Measurements from ENCODE around the gene SUOX. TPM values are rescaled to one million over a fixed set of nuclear protein-coding genes. Genes with fewer than 3 reads are reported as not detected.

SUOX gene
- total and polyA plus RNA-seq, 2 donors = 9.4 to 11.6 TPM

DNA sequence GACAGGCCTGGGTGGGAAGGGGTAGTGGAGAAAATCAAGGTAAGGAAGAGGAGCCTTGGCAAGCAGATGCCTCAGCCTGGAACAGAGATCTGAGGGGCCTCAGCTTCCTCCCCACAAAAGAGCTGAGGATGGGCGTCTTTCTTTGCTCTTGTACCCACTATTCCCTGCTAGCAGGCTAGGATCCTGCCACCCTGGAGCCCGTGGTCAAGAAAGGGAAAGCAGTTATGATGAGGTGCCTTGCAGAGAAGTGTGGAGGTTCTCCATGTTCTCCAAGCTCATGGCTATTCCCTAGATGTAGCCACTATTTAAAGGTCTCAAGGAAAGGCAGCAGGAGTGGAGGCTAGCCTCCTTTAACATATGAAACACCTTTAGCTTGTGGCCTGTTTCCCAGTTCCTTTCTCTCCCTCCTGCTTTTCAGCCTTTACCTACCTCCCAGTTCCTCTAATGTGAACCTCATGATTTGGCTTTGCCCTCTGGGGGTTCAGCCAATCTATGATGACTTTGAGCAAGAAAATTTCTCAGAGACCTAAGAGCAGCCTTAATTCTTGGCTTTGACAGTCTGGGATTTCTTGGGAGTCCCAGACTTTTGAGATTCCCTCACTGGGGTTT is 24.9 kb downstream of the SUOX start:
- 5% methylated on average over 2 of the region's 2 CpGs for WGBS
- peak in 1 of 9 donors; percentile 40 for DNase-seq (ENCODE audit: low read depth in 6 of 9, low spot score in 9 of 9)
- Histone ChIP-seq H3K27ac (ENCODE audit: low read depth in 1 of 2, low read length in 1 of 2) (peak overlapping the region in 1 of 2 donors; percentile 7), H3K4me3 (ENCODE audit: low read length in 2 of 2) (peak overlapping the region; percentile 28 to 46), H3K4me1 (ENCODE audit: control insufficient read depth in 2 of 2, insufficient read depth in 2 of 2, low read length in 2 of 2) (peaks cover 16 to 25% of the 10 kb centered on the region in 2 donors), H3K36me3 (ENCODE audit: control insufficient read depth in 2 of 2, insufficient read depth in 2 of 2, low read length in 1 of 2) (peaks cover 4 to 19% of the 10 kb centered on the region in 2 donors), H3K9me3 (ENCODE audit: control insufficient read depth in 2 of 2, insufficient read depth in 1 of 2, low read length in 1 of 2) (no peaks in the 10 kb centered on the region), H3K27me3 (ENCODE audit: control insufficient read depth in 2 of 2, insufficient read depth in 1 of 2, low read length in 1 of 2) (no peaks in the 10 kb centered on the region)

DNA sequence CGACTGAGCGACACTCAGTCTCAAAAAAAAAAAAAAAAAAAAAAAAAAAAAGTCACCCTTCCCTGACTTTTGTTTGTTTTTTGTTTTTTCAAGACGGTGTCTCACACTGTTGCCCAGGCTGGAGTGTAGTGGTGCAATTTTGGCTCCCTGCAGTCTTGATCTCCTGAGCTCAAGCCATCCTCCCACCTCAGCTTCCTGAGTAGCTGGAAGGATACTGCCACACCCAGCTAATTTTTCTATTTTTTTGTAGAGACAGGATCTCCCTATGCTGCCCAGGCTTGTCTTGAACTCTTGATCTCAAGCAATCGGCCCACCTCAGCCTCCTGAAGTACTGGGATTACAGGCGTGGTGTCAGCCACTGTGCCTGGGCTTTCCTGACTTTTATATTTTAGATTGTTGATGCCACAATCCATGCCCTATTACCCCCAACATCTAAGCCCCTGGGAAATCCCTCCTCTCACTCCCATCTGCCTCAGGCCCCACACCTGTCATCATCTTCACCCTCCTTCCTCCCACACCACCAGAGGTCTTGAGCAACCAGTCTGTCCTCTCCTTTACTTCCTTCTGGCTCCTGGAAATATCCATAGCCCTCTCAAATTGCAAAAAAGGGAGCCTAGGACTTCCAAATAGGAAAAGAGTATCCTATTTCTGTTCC is 31.6 kb downstream of the SUOX start:
- Histone ChIP-seq H3K4me1 (ENCODE audit: control insufficient read depth in 2 of 2, insufficient read depth in 2 of 2, low read length in 2 of 2) (peaks cover 0 to 4% of the 10 kb centered on the region in 2 donors), H3K4me3 (ENCODE audit: low read length in 2 of 2) (no peak overlapping the region), H3K27me3 (ENCODE audit: control insufficient read depth in 2 of 2, insufficient read depth in 1 of 2, low read length in 1 of 2) (no peaks in the 10 kb centered on the region), H3K27ac (ENCODE audit: low read depth in 1 of 2, low read length in 1 of 2) (peak overlapping the region in 1 of 2 donors; percentile 52), H3K36me3 (ENCODE audit: control insufficient read depth in 2 of 2, insufficient read depth in 2 of 2, low read length in 1 of 2) (peaks cover 13 to 41% of the 10 kb centered on the region in 2 donors), H3K9me3 (ENCODE audit: control insufficient read depth in 2 of 2, insufficient read depth in 1 of 2, low read length in 1 of 2) (no peaks in the 10 kb centered on the region)
- DNase-seq (ENCODE audit: low read depth in 6 of 9, low spot score in 9 of 9) = no peak
- WGBS = 86% methylated on average over 5 of the region's 5 CpGs

- Histone ChIP-seq H3K4me1 (ENCODE audit: control insufficient read depth in 2 of 2, insufficient read depth in 2 of 2, low read length in 2 of 2) (peaks cover 0 to 4% of the 10 kb centered on the region in 2 donors), H3K4me3 (ENCODE audit: low read length in 2 of 2) (no peak overlapping the region), H3K27ac (ENCODE audit: low read depth in 1 of 2, low read length in 1 of 2) (peak overlapping the region in 1 of 2 donors; percentile 52), H3K36me3 (ENCODE audit: control insufficient read depth in 2 of 2, insufficient read depth in 2 of 2, low read length in 1 of 2) (peaks cover 13 to 41% of the 10 kb centered on the region in 2 donors), H3K9me3 (ENCODE audit: control insufficient read depth in 2 of 2, insufficient read depth in 1 of 2, low read length in 1 of 2) (no peaks in the 10 kb centered on the region), H3K27me3 (ENCODE audit: control insufficient read depth in 2 of 2, insufficient read depth in 1 of 2, low read length in 1 of 2) (no peaks in the 10 kb centered on the region)
- no peak for DNase-seq (ENCODE audit: low read depth in 6 of 9, low spot score in 9 of 9)
These were observed 32.1 kb downstream of the SUOX start for GRCh38 chr12:56029166-56029519.

- peaks cover 0 to 4% of the 10 kb centered on the region in 2 donors for H3K4me1 ChIP-seq (ENCODE audit: control insufficient read depth in 2 of 2, insufficient read depth in 2 of 2, low read length in 2 of 2)
- no peaks in the 10 kb centered on the region for H3K27me3 ChIP-seq (ENCODE audit: control insufficient read depth in 2 of 2, insufficient read depth in 1 of 2, low read length in 1 of 2)
- H3K4me3 ChIP-seq (ENCODE audit: low read length in 2 of 2) = no peak overlapping the region
- H3K36me3 ChIP-seq (ENCODE audit: control insufficient read depth in 2 of 2, insufficient read depth in 2 of 2, low read length in 1 of 2) = peaks cover 16 to 45% of the 10 kb centered on the region in 2 donors
- no peaks in the 10 kb centered on the region for H3K9me3 ChIP-seq (ENCODE audit: control insufficient read depth in 2 of 2, insufficient read depth in 1 of 2, low read length in 1 of 2)
- DNase-seq (ENCODE audit: low read depth in 6 of 9, low spot score in 9 of 9) = peak in 2 of 9 donors; percentile 57 to 72
- WGBS = 94% methylated on average over 6 of the region's 6 CpGs
- no peak overlapping the region for H3K27ac ChIP-seq (ENCODE audit: low read depth in 1 of 2, low read length in 1 of 2)
These were observed 32.7 kb downstream of the SUOX start for GRCh38 chr12:56029666-56030293.

DNA sequence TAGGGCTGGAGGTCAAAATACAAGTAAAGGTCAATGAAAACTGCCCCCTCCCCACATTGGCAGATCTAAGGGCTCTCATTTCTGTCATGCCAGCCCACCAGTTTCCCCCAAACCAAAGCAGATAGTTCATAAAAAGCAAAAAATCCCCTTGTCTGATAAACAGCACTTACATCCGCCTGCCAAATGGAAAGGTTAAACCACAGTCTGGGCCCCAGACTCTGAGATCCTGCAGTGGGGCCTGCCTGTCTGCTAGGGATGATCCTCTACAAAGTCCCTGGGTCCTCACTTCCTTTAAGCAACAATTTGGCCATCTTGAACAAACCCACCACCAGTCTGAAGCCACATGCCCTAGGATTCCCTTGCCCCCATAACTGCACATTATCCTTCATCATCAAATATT is 34.9 kb downstream of the SUOX start:
- DNase-seq (ENCODE audit: low read depth in 6 of 9, low spot score in 9 of 9) = peak in 1 of 9 donors; percentile 51
- Histone ChIP-seq H3K27ac (ENCODE audit: low read depth in 1 of 2, low read length in 1 of 2) (peak overlapping the region in 1 of 2 donors; percentile 52), H3K36me3 (ENCODE audit: control insufficient read depth in 2 of 2, insufficient read depth in 2 of 2, low read length in 1 of 2) (peaks cover 12 to 44% of the 10 kb centered on the region in 2 donors), H3K9me3 (ENCODE audit: control insufficient read depth in 2 of 2, insufficient read depth in 1 of 2, low read length in 1 of 2) (no peaks in the 10 kb centered on the region), H3K4me3 (ENCODE audit: low read length in 2 of 2) (no peak overlapping the region), H3K4me1 (ENCODE audit: control insufficient read depth in 2 of 2, insufficient read depth in 2 of 2, low read length in 2 of 2) (peaks cover 0 to 4% of the 10 kb centered on the region in 2 donors), H3K27me3 (ENCODE audit: control insufficient read depth in 2 of 2, insufficient read depth in 1 of 2, low read length in 1 of 2) (no peaks in the 10 kb centered on the region)
- WGBS = 94% methylated on average over 1 of the region's 1 CpG

DNA sequence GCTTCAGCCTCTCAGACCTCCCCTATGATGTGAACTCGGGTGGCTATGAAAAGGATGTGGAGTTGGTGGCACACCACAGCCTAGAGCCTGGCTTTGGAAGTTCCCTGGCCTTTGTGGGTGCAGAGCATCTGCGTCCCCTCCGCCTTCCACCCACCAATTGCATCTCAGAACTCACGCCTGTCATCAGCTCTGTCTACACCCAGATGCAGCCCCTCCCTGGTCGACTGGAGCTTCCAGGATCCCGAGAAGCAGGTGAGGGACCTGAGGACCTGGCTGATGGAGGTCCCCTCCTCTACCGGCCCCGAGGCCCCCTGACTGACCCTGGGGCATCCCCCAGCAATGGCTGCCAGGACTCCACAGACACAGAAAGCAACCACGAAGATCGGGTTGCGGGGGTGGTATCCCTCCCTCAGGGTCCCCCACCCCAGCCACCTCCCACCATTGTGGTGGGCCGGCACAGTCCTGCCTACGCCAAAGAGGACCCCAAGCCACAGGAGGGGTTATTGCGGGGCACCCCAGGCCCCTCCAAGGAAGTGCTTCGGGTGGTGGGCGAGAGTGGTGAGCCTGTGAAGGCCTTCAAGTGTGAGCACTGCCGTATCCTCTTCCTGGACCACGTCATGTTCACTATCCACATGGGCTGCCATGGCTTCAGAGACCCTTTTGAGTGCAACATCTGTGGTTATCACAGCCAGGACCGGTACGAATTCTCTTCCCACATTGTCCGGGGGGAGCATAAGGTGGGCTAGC is 37.7 kb downstream of the SUOX start:
- WGBS = 93% methylated on average over 21 of the region's 21 CpGs
- Histone ChIP-seq H3K27ac (ENCODE audit: low read depth in 1 of 2, low read length in 1 of 2) (no peak overlapping the region), H3K4me1 (ENCODE audit: control insufficient read depth in 2 of 2, insufficient read depth in 2 of 2, low read length in 2 of 2) (peaks cover 0 to 10% of the 10 kb centered on the region in 2 donors), H3K27me3 (ENCODE audit: control insufficient read depth in 2 of 2, insufficient read depth in 1 of 2, low read length in 1 of 2) (no peaks in the 10 kb centered on the region), H3K36me3 (ENCODE audit: control insufficient read depth in 2 of 2, insufficient read depth in 2 of 2, low read length in 1 of 2) (peaks cover 3 to 38% of the 10 kb centered on the region in 2 donors), H3K4me3 (ENCODE audit: low read length in 2 of 2) (no peak overlapping the region), H3K9me3 (ENCODE audit: control insufficient read depth in 2 of 2, insufficient read depth in 1 of 2, low read length in 1 of 2) (no peaks in the 10 kb centered on the region)
- DNase-seq (ENCODE audit: low read depth in 6 of 9, low spot score in 9 of 9) = no peak

DNA sequence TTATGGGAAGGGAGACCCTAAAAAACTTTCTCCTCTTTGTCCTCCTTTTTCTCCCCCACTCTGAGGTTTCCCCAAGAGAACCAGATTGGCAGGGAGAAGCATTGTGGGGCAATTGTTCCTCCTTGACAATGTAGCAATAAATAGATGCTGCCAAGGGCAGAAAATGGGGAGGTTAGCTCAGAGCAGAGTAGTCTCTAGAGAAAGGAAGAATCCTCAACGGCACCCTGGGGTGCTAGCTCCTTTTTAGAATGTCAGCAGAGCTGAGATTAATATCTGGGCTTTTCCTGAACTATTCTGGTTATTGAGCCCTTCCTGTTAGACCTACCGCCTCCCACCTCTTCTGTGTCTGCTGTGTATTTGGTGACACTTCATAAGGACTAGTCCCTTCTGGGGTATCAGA is 40.1 kb downstream of the SUOX start:
- DNase-seq (ENCODE audit: low read depth in 6 of 9, low spot score in 9 of 9) = no peak
- Histone ChIP-seq H3K36me3 (ENCODE audit: control insufficient read depth in 2 of 2, insufficient read depth in 2 of 2, low read length in 1 of 2) (peaks cover 3 to 35% of the 10 kb centered on the region in 2 donors), H3K27me3 (ENCODE audit: control insufficient read depth in 2 of 2, insufficient read depth in 1 of 2, low read length in 1 of 2) (no peaks in the 10 kb centered on the region), H3K27ac (ENCODE audit: low read depth in 1 of 2, low read length in 1 of 2) (no peak overlapping the region), H3K4me1 (ENCODE audit: control insufficient read depth in 2 of 2, insufficient read depth in 2 of 2, low read length in 2 of 2) (peaks cover 0 to 18% of the 10 kb centered on the region in 2 donors), H3K4me3 (ENCODE audit: low read length in 2 of 2) (no peak overlapping the region), H3K9me3 (ENCODE audit: control insufficient read depth in 2 of 2, insufficient read depth in 1 of 2, low read length in 1 of 2) (no peaks in the 10 kb centered on the region)
- WGBS = 78% methylated on average over 2 of the region's 2 CpGs

DNA sequence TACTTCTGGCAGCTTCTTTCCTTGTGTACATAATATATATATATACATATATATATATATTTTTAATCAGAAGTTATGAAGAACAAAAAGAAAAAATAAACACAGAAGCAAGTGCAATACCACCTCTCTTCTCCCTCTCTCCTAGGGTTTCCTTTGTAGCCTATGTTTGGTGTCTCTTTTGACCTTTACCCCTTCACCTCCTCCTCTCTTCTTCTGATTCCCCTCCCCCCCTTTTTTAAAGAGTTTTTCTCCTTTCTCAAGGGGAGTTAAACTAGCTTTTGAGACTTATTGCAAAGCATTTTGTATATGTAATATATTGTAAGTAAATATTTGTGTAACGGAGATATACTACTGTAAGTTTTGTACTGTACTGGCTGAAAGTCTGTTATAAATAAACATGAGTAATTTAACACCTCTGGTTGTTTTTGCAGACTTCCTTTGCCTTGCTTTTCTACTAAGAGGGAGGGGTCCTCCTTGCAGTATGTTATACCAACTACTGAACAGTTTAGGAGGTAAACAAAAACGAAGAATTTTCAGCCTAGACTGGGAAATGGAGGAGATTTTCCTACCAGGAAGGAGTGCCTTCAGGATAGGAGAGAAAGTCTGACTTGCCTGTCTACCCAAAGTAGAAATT is 41.1 kb downstream of the SUOX start:
- no peak overlapping the region for H3K4me3 ChIP-seq (ENCODE audit: low read length in 2 of 2)
- no peak for DNase-seq (ENCODE audit: low read depth in 6 of 9, low spot score in 9 of 9)

More for the DNA sequence above, 41.1 kb downstream of the SUOX start:
- Histone ChIP-seq H3K9me3 (ENCODE audit: control insufficient read depth in 2 of 2, insufficient read depth in 1 of 2, low read length in 1 of 2) (no peaks in the 10 kb centered on the region), H3K27ac (ENCODE audit: low read depth in 1 of 2, low read length in 1 of 2) (peak overlapping the region in 1 of 2 donors; percentile 34), H3K4me1 (ENCODE audit: control insufficient read depth in 2 of 2, insufficient read depth in 2 of 2, low read length in 2 of 2) (peaks cover 5 to 21% of the 10 kb centered on the region in 2 donors), H3K27me3 (ENCODE audit: control insufficient read depth in 2 of 2, insufficient read depth in 1 of 2, low read length in 1 of 2) (no peaks in the 10 kb centered on the region), H3K36me3 (ENCODE audit: control insufficient read depth in 2 of 2, insufficient read depth in 2 of 2, low read length in 1 of 2) (peaks cover 3 to 32% of the 10 kb centered on the region in 2 donors)
- WGBS = 86% methylated on average over 2 of the region's 2 CpGs
